HepG2 (cell line): ENCODE data around the gene PREX1. TPM values are rescaled to one million over a fixed set of nuclear protein-coding genes. Genes with fewer than 3 reads are reported as not detected.

ENCODE experiments used
- MAZ ChIP-seq, 2 experiments: sonication (generic) in 1 of 2; formaldehyde crosslinking in 1 of 2; IDR thresholded peaks; 2 replicates each; pipeline versions ENCODE4 v1.5.0 to v1.6.1; 2012 to 2020; ENCODE audit warnings: low read depth in 2 of 2, mild to moderate bottlenecking in 2 of 2, borderline replicate concordance in 1 of 2, improper control_type of control experiment in 1 of 2, low read length in 1 of 2, missing genetic modification reagents in 1 of 2, moderate library complexity in 1 of 2
- MXI1 ChIP-seq: IDR thresholded peaks from 3 replicates; pipeline ENCODE4 v1.6.1; 2012; ENCODE audit warnings: low read depth, low read length, inconsistent platforms, borderline replicate concordance
- NRL ChIP-seq: sonication (generic); formaldehyde crosslinking; IDR thresholded peaks from 2 replicates; pipeline ENCODE4 v1.5.0; 2020; ENCODE audit warnings: missing genetic modification reagents, mild to moderate bottlenecking, moderate library complexity, borderline replicate concordance
- PATZ1 ChIP-seq: sonication (generic); formaldehyde crosslinking; IDR thresholded peaks from 2 replicates; pipeline ENCODE4 v1.4.0; 2020; ENCODE audit warnings: missing genetic modification reagents
- PHF5A ChIP-seq: IDR thresholded peaks from one replicate; pipeline ENCODE4 v1.6.1; 2018; ENCODE audit warnings: low read depth, missing genetic modification reagents; ENCODE audit not compliant: unreplicated experiment
- RFX1 ChIP-seq: fragments of 450-650 bp; IDR thresholded peaks from 2 replicates; pipeline ENCODE4 v1.6.1; 2017
- ZNF563 ChIP-seq: sonication (generic); formaldehyde crosslinking; IDR thresholded peaks from 2 replicates; pipeline ENCODE4 v1.8.0; 2022; ENCODE audit warnings: mild to moderate bottlenecking, moderate library complexity, missing genetic modification reagents
- ZNF687 ChIP-seq: sonication (generic); formaldehyde crosslinking; IDR thresholded peaks from 2 replicates; pipeline ENCODE4 v1.5.1; 2020; ENCODE audit warnings: mild to moderate bottlenecking, missing genetic modification reagents, moderate library complexity
- ZNF891 ChIP-seq: sonication (generic); formaldehyde crosslinking; IDR thresholded peaks from 2 replicates; pipeline ENCODE4 v1.5.0; 2020; ENCODE audit warnings: mild to moderate bottlenecking, missing genetic modification reagents
- polyA plus RNA-seq, 8 experiments: library from polyadenylated mRNA; depleted of rRNA in 3 of 8; stranded (reverse) in 7 of 8; unstranded in 1 of 8; fragments of >200 nt; fragmentation: Illumina TruSeq in 4 of 8; extraction: Trizol in 4 of 8; gene quantifications; 2 replicates each; pipeline versions ENCODE4 v1.2.1 to v1.2.3, GENCODE V29; 2011 to 2016; ENCODE audit warnings: low read depth in 4 of 8, missing spikeins in 1 of 8, mixed read lengths in 1 of 8; ENCODE audit not compliant: insufficient read depth in 1 of 8
- total RNA-seq, 5 experiments: library from RNA; depleted of rRNA; stranded (reverse); fragments of >200 nt; fragmentation: Illumina TruSeq; extraction: Trizol; gene quantifications; 2 replicates each; pipeline ENCODE4 v1.2.3, GENCODE V29; 2016; ENCODE audit warnings: low read depth in 1 of 5

The PREX1 gene
- total and polyA plus RNA-seq, 2 of the 13 experiments (the other 11 are each of a cell fraction or from before 2014, with no cell fraction given): 0.02 to 0.04 TPM

- TF ChIP-seq MXI1 (0 out of 3 replicates have a peak, but pooled peaks have one; percentile 34), PATZ1 (CRISPR knock-in tag) (0 out of 2 replicates have a peak, but pooled peaks have one; percentile 20), ZNF891 (CRISPR knock-in tag) (0 out of 2 replicates have a peak, but pooled peaks have one; percentile 27), MAZ (IDR thresholded peaks at IDR 0.05; ENCODE audit: borderline replicate concordance, low read depth, low read length) (0 out of 2 replicates have a peak, but pooled peaks have one; percentile 29), MAZ (CRISPR knock-in tag; IDR thresholded peaks at IDR 0.05; ENCODE audit: low read depth) (no peak), ZNF687 (CRISPR knock-in tag) (peak; percentile 31), ZNF563 (CRISPR knock-in tag) (no peak), NRL (CRISPR knock-in tag) (0 out of 2 replicates have a peak, but pooled peaks have one; percentile 46), RFX1 (peak; percentile 48; the same call in 1 of the 2 replicates), PHF5A (CRISPR knock-in tag) (no peak)
- TF ChIP-seq, all 625 proteins: peak for 10
These were observed 136.9 kb downstream of the PREX1 start (continued) for GRCh38 chr20:48690888-48691287.
